ENCODE measurements around the gene ZDHHC16.

ZDHHC16 gene

GRCh38 chr10:97454330-97455036 lies 8.5 kb downstream of the ZDHHC16 start:
- no peak for TF ChIP-seq CTCF (conservative IDR thresholded peaks at IDR 0.05; ENCODE audit: low read depth, low read length)
- DNase-seq (ENCODE audit: low read depth), result peak; percentile 71
- H3K4me3 ChIP-seq (ENCODE audit: low read depth, low read length), result no peak overlapping the region

- H3K4me3 ChIP-seq (ENCODE audit: low read depth, low read length), result no peak overlapping the region
- TF ChIP-seq CTCF (conservative IDR thresholded peaks at IDR 0.05; ENCODE audit: low read depth, low read length), result no peak
- no peak for DNase-seq (ENCODE audit: low read depth)
These were observed 10.2 kb downstream of the ZDHHC16 start for GRCh38 chr10:97456034-97456685.

- H3K4me3 ChIP-seq (ENCODE audit: low read depth, low read length), result no peak overlapping the region
- no peak for DNase-seq (ENCODE audit: low read depth)
- TF ChIP-seq CTCF (conservative IDR thresholded peaks at IDR 0.05; ENCODE audit: low read depth, low read length), result no peak
These were observed 10.7 kb downstream of the ZDHHC16 start for GRCh38 chr10:97456686-97457065.

GRCh38 chr10:97459111-97459510 lies 13.1 kb downstream of the ZDHHC16 start:
- no peak for TF ChIP-seq CTCF (conservative IDR thresholded peaks at IDR 0.05; ENCODE audit: low read depth, low read length)
- no peak for DNase-seq (ENCODE audit: low read depth)
- H3K4me3 ChIP-seq (ENCODE audit: low read depth, low read length), result no peak overlapping the region

- DNase-seq (ENCODE audit: low read depth), result no peak
- no peak overlapping the region for H3K4me3 ChIP-seq (ENCODE audit: low read depth, low read length)
- no peak for TF ChIP-seq CTCF (conservative IDR thresholded peaks at IDR 0.05; ENCODE audit: low read depth, low read length)
These were observed 14.0 kb downstream of the ZDHHC16 start for GRCh38 chr10:97459933-97460332.

GRCh38 chr10:97462309-97462708 lies 16.3 kb downstream of the ZDHHC16 start:
- no peak for DNase-seq (ENCODE audit: low read depth)
- no peak overlapping the region for H3K4me3 ChIP-seq (ENCODE audit: low read depth, low read length)
- TF ChIP-seq CTCF (conservative IDR thresholded peaks at IDR 0.05; ENCODE audit: low read depth, low read length), result no peak

Measured in choroid plexus epithelial cell (primary cell).